HG03439 (cell line): ENCODE data around the gene FGF9.

Experiments
- ATAC-seq: cut with Tn5 transposase; IDR thresholded peaks from one replicate; pipeline ENCODE4 v1.9.1; 2021; ENCODE audit warnings: mild to moderate bottlenecking, moderate library complexity; ENCODE audit not compliant: unreplicated experiment

The FGF9 gene

DNA sequence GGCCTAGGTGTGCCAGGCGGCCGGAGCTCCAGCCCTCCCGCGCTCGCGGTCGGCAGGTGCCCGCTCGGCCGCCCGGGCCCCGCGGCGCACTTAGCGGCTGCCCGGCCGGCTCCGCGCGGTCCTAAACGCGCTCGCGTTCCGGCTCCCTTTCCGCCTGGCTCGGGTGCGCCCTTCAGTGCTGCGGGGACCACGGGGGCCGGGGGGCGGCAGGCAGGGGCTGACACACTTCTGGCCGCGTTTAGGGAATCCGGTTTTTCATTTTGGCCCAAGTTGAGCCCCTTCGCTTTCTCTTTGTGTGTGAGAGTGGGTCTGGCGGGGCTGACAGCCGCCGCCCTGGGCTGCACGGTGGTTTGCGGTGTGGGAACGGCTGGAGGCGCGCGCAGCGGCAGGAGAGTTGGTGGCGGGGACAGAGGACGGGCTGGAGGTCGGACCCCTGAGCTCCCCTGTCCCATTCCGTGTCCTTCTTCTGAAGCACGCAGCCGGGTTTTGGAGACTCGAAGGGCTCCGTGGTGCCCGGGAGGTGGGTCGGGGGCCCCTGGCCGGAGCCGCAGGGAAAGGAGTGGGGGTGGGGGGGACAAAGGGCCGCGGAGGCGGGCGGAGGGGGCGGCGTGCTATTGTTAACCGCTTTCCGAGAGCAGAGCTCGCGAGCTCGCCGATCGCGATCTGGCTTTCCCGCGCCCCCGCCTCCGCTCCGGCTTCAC is 3.1 kb downstream of the FGF9 start:
- ATAC-seq, result no peak

- no peak for ATAC-seq
These were observed 3.7 kb downstream of the FGF9 start for GRCh38 chr13:21674490-21675009.

- ATAC-seq, result no peak
These were observed 4.5 kb downstream of the FGF9 start for GRCh38 chr13:21675095-21675991.

DNA sequence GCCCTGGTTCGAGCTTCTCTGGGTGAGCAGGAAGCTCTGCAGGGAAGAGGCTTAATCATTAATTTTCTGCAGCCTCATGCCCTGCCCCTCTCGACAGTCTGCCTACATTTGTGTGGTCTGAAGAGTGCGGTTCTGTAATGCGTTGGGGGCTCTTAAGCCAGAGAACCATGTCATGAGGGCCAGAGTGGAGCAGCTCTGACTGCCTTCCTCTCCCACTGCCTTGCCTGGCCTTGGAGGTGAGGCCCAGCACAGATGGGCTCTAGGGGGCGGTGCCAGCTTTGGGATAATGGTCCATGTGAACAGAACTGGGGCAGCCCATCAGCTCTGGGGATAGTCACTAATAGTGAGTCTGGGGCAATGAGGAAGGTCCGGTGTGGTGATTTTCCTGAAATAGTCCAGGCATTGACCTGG is 5.7 kb downstream of the FGF9 start:
- ATAC-seq, result no peak

GRCh38 chr13:21677075-21677623 is 6.3 kb downstream of the FGF9 start:
- no peak for ATAC-seq

GRCh38 chr13:21683034-21683733 is 12.3 kb downstream of the FGF9 start:
- no peak for ATAC-seq

DNA sequence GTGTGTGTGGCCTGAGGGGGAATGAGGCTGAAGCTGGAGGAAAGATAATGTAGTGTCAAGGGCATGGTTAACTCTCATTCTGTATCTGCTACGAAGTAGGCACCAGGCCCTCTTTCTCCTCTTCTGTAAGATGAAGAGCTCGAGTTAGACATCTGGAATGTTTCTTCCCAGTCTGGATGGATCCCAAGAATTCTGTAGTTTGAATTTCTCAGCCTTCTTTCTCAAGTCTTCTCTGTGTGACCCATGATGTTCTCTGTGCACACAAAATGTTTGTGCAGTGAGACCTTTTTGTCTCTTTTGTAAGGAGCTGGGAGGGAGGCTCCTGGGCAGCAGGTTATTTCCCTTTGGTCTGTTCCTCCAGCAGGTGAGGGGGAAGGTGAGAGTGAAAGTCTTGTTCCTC is 13.7 kb downstream of the FGF9 start:
- ATAC-seq, result no peak

DNA sequence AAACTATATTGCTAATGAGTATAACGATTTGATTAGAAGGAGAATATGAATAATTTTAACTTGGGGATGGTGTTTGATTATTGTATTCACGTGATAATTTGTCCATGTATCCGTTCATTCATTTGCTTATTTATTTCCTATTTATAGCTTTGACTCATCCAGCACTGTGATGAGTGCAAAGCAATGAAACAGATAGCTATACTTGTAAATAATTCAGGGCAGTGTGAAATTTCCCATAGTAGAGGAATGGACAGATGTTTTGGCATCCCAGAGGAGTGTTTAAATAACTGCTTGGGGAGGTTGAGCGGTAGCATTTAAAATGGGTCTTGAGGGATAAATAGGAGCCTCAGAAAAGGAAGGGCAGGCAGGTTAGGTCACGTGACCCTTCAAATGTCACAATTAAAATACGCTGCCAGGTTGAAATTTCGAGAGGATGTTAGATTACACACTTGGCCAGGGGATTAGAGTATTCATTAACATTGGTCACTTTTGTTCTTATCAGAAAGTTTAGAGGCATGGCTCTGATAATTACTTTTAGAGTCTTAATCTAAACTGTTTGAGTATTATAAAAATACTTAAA is 14.7 kb downstream of the FGF9 start:
- ATAC-seq, result no peak

- ATAC-seq, result peak; percentile 91
These were observed 16.0 kb downstream of the FGF9 start for GRCh38 chr13:21686751-21687391.

DNA sequence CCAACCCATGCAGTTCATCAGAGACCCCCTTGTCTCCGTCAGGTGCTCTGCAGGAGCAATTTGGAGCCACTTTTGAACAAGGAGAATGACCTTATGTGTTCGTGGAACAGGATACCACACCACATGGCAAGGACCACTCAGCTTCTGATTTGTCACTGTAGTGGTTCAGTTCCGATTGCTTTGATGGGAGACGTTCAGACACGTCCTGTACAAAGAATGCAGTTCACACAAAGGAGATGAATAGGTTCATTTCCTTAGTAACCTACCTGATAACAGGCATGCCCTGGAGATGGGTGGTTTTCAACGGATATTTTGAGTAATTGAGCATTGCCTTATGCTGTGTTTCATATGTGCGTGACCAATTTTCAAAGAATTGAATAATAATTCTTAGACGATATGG is 17.2 kb downstream of the FGF9 start:
- no peak for ATAC-seq

GRCh38 chr13:21689097-21689496 is 18.2 kb downstream of the FGF9 start:
- no peak for ATAC-seq

DNA sequence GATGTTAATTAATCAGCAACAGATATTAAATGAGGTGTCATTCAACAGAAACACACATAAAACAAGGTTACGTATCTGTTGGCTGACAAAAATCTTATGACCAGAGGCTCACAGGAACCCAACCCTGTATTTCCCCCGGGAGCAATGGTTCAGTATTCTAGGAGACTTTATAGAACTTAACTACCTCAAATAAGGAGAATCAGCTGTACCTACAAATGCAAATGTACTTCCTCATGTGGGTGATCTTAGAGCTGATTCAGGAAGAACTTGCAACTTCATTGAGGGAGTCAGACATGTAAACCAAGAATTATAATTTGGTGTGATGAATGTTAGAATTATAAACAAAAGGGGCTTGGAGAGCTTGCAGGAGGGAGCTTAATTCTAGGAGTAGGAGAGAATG is 20.1 kb downstream of the FGF9 start:
- ATAC-seq, result no peak

GRCh38 chr13:21691500-21691899 is 20.6 kb downstream of the FGF9 start:
- ATAC-seq, result no peak

- ATAC-seq, result no peak
These were observed 21.1 kb downstream of the FGF9 start for GRCh38 chr13:21691928-21692327.

- no peak for ATAC-seq
These were observed 24.0 kb downstream of the FGF9 start for GRCh38 chr13:21694831-21695230.

DNA sequence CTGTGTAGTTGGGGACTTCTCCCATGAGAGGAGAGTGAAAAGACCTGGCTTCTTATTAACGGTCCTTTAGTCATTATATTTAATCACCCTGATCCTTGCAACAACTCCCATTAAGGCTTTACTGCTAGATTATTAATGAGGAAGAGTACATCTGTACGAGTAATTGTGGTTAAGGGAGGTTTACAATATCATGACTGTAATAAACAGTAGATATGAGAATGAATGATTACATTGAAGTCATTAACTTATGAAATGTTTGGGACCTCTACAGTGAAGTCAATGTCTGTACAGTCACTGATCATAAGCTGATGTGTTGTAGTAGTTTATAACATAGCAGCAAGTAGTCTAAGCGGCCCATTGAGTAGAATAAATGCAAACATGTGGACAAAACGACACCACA is 24.7 kb downstream of the FGF9 start:
- no peak for ATAC-seq

DNA sequence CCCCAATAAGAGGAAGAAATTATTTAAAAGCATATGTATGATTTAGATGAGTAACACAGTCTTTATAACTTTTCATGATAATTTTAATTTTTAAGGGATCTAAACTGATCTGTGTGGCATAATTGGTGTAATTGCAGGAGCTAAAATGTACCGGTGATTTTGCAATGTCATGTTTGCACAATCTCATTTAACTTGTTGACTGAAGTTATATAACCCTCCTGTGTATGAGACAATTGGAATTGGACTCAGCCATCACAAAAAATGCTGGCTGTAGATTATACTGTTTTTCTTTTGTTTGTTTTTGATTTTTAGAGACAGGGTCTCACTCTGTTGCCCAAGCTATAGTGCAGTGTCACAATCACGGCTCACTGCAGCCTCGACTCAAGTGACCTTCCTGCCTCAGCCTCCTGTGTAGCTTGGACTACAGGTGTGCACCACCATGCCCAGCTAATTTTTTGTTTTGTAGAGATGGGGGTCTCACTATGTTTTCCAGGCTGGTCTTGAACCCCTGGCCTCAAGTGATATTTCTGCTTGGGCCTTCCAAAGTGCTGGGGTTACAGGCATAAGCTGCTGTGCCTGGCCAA is 26.1 kb downstream of the FGF9 start:
- ATAC-seq, result no peak

DNA sequence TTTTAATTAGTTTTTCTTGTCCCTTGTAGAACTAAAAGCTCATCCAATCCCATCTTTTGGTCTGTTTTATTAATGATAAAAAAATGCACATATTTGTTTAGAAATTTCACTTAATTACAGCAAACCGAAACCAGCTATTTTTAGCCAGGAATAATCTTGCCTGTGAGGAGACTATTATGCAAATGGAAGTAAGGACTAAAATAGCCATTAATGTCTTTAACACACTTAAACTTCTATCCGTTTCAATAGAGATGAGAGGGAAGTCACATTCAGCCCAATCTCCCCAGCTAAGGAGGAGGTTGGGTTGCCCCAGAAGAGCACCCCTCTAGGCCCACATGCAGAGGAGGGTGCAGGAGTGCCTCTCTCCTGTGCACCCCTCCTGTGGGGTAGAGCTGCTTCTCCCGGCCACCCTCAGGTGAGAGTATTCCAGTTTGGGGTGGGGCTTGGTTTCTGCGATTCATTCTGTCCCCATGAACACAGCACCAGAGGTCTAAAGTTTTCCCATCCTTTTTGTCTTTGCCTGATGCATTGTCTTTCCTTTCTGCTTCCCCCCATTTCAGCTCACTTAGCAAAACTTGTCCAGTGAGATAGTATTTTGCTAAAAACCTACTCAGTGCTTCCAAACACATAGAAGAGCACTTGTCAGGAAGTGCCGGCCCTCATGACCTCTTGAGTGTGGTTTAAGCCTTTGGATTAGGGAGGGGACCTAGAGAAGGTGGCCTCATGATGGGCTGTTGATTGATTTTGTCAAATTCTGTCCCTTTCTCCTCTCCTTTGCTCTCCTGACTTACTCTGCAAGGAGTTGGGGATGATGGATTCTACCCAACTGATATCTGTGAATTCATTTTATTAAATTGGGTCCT is 28.2 kb downstream of the FGF9 start:
- no peak for ATAC-seq

DNA sequence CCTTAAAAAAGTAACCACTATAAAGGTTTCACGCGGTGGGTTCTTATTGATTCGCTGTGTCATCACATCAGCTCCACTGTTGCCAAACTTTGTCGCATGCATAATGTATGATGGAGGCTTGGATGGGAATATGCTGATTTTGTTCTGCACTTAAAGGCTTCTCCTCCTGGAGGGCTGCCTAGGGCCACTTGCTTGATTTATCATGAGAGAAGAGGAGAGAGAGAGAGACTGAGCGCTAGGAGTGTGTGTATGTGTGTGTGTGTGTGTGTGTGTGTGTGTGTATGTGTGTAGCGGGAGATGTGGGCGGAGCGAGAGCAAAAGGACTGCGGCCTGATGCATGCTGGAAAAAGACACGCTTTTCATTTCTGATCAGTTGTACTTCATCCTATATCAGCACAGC is 30.6 kb downstream of the FGF9 start:
- no peak for ATAC-seq
